Globus pallidus (tissue), 1 donor: ENCODE results near the gene GDNF.

Experiments used
- DNase-seq: peaks from one replicate; pipeline ENCODE4 v3.0.0-alpha.2; 2015; ENCODE audit warnings: low spot score

Gene GDNF

GRCh38 chr5:37777432-37778130 lies 62.3 kb downstream of the GDNF start:
- no peak for DNase-seq

DNA sequence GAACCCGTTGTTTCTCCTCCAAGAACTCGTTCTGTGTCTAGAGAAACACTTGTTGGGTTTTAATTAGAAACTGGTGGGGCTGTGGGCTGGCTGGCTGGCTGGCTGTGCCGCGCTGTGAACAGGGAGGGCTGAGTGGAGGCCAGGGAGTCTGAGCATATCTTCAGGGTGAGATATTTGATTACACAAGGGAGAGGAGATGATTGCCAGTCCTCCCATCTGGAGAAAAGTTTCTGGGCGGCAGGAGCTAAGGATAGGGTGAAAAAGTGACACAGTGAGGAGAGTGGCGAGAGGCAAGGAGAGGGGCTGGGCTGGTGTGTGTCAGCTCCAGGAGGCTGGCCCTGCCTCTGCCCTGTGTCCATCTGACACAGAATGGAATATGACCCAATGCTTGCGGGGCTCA lies 63.0 kb downstream of the GDNF start:
- no peak for DNase-seq

DNA sequence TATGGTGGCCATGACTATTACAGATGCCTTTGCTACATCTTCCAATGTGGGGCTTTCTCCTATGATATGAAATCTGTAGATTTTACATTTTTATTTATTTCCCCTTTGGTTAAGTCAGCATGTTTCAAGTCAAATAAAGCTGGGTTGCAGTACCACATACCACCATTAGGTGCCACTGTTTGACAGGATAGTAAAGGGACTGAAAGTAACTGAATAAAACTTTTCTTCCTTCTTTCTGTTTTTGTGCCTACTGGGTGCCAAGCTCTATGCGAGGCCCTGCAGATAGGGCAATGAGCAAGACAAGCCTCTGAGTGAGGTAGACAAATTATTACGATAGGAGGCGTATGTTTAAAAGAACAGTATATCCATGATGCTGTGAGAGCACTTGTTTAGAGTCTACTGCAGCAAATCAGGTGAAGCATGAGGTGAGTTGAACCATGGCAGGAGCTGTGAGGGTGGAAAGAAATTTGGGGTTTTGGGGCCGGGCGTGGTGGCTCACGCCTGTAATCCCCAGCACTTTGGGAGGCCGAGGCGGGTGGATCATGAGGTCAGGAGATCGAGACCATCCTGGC lies 64.8 kb downstream of the GDNF start:
- DNase-seq = no peak

GRCh38 chr5:37773809-37774208 lies 66.0 kb downstream of the GDNF start:
- no peak for DNase-seq

- no peak for DNase-seq
Observed at GRCh38 chr5:37772255-37772654, 67.6 kb downstream of the GDNF start.

- no peak for DNase-seq
Observed at GRCh38 chr5:37771731-37772130, 68.1 kb downstream of the GDNF start.

DNA sequence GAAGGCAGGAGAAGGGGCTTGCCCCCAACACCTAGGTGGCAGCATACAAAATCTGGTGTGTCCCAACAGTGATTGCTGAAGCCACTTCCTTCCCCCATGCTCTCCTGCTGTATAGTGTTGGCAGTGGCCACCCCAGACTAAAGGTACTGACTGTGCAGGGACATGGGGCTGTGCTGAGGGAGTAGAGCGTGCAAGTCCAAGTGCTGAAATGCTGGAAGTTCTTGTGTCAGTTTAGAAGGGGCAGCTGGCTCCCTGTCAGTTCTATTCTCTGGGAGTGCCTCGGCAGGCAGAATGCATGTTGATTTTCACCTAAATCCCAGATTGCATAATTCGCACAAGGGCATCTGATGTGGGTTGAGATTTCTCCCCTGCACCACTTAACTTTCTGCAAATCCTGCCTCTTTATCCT lies 68.6 kb downstream of the GDNF start:
- no peak for DNase-seq

- no peak for DNase-seq
Observed at GRCh38 chr5:37770786-37771185, 69.1 kb downstream of the GDNF start.

GRCh38 chr5:37769840-37770239 lies 70.0 kb downstream of the GDNF start:
- DNase-seq = no peak

GRCh38 chr5:37769108-37769507 lies 70.7 kb downstream of the GDNF start:
- no peak for DNase-seq

- no peak for DNase-seq
Observed at GRCh38 chr5:37768371-37768770, 71.5 kb downstream of the GDNF start.

DNA sequence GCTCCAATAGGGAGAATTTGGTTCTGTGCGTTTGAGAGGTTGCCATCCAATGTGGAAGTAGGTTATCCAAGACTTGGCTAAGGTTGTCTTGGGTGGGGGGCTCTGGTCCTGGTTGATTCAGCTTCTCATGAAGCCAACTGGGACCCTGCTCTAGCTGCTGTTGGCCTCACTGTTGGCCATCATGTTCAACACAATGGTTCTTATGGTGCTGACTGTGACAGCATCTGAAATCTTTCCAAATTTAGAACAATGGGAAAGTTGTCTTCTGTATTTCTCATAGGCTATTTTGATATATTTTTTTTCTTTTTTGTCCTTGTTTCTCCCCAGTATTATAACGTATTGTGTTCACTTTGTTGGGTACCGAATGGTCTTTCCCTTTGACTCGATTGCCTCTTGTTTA lies 71.9 kb downstream of the GDNF start:
- peak; percentile 90 for DNase-seq

- no peak for DNase-seq
Observed at GRCh38 chr5:37767251-37767650, 72.6 kb downstream of the GDNF start.
